Activated CD4-positive, CD25-positive, alpha-beta regulatory T cell (primary cell): ENCODE measurements around the gene RYR1.
"Not testable (repeated sequence)": the region's sequence is repeated elsewhere in the genome, so short reads cannot be mapped to it uniquely, and the experiment has no call there.

Experiments
- DNase-seq, 4 experiments: peaks; one replicate each; lab custom pipeline; 2025; lab: John Stamatoyannopoulos, UW

RYR1 gene

DNA sequence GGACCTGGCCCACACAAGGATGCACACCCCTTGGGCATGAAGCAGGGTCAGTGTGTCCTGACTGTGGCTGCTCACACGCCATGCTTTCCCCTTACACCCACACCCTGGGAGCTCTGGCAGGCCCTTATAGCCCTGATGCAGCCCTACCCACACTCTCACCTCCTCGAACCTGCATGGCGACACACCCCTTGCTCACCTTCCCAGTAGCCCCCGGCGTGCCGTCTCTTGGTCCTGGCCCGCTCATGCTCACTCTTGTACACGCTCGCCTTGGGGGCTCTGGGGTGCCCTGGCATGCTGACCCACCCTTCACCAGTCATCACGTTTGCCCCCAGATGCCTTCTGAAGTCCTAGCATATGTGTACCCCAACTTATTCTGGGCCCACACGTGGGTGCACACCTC lies 128.2 kb downstream of the RYR1 start:
- DNase-seq, result no peak

DNA sequence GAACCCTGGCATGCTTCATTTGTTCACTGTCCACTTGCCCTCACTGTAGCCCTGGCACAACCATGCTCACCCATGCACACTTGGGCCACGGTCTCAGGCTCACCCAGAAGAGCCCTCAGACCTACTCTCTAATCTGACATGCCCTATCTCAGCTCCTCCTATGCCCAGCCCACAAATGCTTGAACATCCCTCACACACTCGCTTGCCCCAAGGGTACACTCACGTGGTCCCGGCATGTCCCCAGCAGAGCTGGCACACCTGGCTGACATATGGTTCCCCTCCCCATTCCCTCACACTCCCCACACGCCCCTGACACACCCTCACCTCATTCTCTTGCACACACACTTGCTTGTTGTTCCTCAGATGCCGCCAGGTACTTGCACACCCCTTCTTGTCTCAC lies 128.6 kb downstream of the RYR1 start:
- DNase-seq, result no peak

DNA sequence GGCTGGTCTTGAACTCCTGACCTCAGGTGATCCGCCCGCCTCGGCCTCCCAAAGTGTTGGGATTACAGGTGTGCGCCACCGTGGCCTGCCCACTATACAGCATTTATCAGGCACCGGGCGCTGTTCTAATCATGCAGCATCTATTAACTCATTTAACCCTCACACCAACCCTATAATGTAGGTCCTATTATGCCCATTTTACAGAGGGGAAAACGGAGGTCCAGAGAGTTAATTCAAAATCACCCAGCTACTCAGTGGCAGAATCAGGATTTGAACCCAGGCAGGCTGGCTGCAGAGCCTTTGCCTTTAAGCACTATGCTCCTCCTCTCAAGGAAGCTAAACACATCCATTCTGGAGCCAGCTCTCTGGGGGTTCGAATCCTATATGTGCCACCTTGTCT lies 130.0 kb downstream of the RYR1 start:
- no peak for DNase-seq

DNA sequence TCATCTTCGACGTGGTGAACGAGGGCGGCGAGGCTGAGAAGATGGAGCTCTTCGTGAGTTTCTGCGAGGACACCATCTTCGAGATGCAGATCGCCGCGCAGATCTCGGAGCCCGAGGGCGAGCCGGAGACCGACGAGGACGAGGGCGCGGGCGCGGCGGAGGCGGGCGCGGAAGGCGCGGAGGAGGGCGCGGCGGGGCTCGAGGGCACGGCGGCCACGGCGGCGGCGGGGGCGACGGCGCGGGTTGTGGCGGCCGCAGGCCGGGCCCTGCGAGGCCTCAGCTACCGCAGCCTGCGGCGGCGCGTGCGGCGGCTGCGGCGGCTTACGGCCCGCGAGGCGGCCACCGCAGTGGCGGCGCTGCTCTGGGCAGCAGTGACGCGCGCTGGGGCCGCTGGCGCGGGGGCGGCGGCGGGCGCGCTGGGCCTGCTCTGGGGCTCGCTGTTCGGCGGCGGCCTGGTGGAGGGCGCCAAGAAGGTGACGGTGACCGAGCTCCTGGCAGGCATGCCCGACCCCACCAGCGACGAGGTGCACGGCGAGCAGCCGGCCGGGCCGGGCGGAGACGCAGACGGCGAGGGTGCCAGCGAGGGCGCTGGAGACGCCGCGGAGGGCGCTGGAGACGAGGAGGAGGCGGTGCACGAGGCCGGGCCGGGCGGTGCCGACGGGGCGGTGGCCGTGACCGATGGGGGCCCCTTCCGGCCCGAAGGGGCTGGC lies 131.6 kb downstream of the RYR1 start:
- DNase-seq, result no peak

DNA sequence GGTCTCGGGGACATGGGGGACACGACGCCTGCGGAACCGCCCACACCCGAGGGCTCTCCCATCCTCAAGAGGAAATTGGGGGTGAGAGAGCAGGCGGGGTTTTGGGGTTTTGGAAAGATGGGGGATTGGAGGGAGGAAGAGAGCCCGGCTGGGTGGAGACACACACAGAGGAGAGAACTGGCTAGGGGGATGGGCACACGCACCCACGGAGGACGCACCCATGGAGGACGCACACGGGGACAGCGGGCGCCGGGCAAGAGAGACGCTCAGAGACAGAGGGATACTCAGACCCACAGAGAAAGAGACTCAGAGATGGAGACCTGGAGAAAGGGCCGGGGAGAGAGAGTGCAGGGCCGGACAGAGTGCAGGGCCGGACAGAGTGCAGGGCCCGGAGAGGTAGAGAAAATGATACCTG lies 132.2 kb downstream of the RYR1 start:
- DNase-seq, result no peak

DNA sequence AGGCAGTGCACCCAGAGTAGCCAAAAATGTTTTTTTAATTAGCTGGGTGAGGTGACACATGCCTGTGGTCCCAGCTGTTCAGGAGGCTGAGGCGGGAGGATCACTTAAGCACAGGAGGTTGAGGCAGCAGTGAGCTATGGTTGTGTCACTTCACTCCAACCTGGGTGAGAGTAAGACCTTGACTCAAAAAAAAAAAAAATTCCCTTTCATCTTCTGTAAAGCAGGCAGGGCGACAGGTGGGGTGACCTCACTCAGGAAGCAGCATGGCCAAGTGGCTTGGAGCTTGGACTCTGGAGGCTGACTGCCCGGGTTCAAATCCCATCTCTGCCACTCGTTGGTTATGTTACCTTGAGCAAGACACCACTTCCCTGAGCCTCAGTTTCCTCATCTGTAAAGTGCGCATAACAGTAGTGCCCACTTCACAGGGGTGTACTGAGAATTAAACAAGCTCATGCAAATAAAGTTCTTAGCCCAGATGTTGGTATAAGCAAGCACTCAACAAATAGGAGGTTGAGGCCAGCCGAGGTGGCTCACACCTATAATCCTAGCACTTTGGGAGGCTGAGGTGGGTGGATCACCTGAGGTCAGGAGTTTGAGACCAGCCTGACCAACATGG lies 136.0 kb downstream of the RYR1 start:
- DNase-seq, result no peak

DNA sequence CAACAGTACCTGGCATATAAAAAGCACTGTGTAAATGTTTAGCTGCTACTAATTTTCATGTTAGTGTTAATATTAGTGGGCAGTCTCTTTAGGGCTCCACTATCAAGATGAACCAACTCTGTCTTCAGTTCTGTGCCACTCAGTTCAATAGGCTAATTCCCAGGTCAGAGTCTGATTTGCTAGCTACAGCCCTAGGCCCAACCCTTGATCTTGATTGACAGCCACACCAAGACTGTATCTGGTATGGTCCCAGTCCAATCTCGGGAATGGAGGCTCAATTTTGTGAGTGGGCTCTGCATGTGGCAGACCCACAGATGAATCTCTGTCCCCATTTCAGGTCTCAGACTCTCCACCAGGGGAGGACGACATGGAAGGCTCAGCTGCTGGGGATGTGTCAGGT lies 138.2 kb downstream of the RYR1 start:
- no peak for DNase-seq

DNA sequence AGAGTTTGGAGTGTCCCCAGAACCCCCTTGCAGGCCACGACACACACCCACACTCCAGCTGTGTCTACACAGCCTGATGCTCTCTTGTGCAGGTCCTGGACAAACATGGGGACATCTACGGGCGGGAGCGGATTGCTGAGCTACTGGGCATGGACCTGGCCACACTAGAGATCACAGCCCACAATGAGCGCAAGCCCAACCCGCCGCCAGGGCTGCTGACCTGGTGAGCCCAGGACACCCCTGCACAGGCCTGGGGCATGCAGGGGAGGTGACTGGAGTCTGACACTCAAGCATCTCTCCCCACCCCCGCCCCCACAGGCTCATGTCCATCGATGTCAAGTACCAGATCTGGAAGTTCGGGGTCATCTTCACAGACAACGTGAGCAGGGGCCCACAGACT lies 144.3 kb downstream of the RYR1 start:
- DNase-seq, result no peak

DNA sequence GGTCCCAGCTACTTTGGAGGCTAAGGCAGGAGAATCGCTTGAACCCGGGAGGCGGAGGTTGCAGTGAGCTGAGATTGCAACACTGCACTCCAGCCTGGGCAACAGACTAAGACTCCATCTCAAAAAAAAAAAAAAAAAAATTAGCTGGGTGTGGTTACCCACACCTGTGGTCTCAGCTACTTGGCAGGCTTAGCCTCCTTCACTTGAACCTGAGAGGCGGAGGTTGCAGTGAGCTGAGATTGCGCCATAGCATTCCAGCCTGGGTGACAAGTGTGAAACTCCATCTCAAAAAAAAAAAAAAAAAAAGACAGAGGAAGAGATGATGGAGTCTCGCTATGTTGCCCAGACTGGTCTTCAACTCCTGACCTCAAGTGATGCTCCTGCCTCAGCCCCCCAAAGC lies 145.8 kb downstream of the RYR1 start:
- DNase-seq, result not testable (repeated sequence)

DNA sequence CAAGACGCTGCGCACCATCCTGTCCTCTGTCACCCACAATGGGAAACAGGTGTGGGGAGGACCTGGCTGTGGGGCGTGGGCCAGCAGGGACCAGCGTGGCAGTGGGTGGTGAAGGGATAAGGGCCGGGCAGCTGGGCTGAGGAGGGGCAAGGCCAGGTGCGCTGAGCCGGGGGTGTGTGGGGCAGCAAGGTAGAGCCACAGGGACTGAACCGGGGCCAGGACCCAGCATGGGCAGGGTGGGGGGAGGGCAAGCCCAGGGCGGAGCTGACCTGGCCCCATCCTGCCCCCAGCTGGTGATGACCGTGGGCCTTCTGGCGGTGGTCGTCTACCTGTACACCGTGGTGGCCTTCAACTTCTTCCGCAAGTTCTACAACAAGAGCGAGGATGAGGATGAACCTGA lies 146.6 kb downstream of the RYR1 start:
- DNase-seq, result no peak

DNA sequence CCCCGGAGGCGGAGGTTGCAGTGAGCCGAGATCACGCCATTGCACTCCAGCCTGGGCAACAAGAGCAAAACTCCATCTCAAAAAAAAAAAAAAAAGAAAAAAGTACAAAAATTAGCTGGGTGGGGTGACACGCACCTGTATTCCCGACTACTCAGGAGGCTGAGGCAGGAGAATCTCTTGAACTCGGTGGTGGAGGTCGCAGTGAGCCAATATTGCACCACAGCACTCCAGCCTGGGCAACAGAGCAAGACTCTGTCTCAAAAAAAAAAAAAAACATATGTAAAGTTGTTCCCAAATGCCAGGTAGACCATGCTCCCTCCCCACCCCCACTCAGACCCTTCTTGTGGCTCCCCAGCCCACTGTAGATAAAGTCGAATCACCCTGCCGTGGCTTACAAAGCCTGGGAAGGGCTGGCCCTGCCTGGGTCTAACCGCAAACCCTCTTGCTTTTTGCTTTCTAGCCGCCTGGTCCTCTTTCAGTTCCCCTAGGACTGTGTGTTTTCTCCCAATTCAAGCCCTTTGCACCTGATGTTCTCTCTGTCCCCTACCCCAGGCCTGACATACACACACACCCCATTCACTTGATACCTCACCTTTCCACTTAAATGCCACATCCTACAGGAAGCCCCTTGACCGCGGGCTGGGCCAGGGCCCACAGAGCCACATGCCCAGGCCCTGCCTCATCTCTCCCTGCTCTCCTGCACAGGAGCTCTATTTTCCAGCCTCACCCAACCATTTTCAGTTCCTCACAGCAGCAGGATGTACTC lies 149.9 kb downstream of the RYR1 start:
- DNase-seq, result no peak

DNA sequence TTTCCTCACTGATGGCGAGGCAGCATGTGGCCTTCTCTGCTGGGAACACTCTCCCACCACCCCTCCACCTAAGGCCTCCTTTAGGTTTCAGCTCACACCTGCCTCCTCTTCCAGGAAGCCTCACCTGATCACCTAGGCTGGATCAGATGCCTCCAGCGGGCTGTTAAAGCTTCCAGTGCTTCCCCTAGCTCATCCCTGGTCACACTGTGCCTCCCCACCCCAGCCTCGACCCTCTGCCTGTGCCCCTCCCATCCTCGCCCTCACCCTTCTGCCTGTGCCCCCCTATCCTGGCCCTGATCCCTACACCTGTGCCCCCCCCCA lies 150.5 kb downstream of the RYR1 start:
- no peak for DNase-seq

DNA sequence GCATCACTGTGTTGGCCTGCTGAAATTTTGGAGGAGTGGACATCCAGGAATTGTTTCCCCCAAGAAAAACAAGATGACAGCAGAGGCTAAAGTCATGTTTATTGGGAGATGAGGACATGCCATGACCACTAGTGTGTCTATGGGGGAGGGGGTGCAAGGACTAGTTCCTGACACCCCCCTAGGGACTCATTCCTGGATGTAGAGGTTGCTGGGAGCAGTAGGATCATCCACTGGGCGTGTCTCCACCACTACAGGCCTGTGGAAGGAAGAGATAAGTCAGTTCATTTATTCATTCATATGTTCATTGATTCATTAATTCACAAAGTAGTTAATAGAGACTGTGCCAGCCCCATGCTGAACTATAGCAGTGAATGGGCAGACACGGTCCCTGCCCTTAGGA lies 154.1 kb downstream of the RYR1 start:
- no peak for DNase-seq

DNA sequence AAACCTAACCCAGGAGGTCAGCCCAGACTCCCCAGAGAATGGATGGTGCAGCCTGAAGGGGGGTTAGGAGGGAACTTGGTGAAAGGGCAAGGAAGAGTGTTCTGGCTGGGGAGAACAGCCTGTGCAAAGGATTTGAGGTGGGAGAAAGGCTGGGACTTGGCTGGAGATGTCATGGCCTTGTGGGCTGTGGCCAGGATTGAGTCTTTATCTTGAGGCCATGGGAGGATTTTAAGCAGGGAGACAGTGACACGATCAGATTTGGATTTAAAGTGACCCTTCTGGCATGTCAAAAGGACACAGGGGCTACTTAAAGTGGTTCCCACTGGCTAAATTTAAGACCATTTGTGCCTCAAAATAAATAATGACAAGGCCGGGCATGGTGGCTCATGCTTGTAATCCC lies 154.6 kb downstream of the RYR1 start:
- no peak for DNase-seq

DNA sequence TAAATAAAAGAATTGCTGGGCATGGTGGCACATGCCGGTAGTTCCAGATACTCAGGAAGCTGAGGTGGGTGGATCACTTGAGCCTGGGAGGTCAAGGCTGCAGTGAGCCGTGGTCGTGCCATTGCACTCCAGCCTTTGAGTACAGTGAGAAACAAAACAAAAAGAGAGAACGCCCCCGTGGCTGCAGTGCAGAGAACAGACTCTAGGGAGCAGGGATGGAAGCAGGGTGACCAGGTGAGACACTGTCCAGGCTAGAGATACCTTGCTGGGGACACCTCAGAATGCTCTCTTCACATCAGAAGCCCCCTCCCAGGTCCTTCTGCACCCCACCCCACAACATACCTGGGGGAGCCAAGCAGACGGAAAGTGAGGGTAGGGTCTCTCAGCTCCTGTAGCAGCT lies 159.4 kb downstream of the RYR1 start:
- DNase-seq, result no peak

DNA sequence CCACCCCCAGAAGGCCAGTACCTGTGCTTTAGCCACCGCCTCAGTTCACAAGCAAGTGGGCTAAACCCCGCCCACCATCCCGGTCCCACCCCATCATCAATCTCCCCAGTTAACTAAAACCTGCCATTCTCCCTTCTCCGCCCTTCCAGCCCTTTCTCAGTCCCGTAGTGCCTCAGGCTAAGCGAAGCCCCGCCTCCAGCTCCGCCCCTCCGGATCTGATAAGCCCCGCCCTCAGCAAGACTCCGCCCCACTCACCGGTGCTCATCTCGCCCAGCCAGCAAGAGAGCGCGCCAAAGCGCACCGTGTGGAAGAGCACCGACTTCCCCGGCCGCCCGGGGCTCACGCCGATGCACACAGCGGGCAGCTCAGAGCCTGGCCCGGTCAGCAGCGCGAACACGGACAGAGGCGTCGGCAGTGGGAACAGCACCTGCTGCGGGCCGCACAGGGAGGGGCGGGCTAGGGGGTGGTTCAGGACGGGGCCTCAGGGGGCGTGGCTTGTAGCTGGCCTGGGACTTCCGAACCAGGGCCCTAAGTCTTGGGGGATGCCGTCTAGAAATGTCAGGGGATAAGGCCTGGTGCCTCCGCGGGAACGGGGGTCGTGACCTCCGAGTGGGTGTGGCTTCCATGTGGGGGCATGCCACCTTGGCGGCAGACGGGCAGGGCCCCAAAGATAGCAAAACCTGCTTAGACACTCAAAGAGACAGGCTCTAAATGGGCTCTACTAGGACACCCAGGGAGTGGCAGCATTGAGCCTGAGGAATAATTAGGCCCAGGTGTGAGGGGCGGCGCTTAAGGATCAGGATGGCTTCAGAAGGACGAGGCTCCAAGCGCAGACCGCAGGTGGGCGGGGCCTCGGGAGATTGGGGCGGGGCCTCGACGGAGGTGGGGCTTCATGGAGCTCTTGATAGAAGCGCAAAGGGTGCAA lies 162.8 kb downstream of the RYR1 start:
- DNase-seq, result no peak

DNA sequence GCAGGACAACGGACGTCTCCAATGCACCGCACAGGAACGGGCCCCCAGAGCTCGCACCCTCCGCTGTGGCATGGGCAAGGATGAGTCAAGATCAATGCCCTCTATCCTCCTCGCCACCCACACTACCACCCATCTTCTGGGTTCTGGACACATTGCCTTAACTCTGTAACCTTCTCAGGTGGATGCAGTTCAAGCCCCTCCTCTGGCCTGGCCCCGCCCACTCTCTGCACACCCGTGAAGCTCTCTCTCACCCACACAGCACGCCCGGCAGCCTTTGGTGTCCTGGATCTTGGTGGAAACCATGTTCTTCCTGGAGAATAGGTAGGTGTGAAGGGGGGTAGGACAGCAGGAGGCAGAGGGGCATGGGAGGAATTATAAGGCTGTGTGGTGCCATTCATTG lies 163.6 kb downstream of the RYR1 start:
- no peak for DNase-seq

DNA sequence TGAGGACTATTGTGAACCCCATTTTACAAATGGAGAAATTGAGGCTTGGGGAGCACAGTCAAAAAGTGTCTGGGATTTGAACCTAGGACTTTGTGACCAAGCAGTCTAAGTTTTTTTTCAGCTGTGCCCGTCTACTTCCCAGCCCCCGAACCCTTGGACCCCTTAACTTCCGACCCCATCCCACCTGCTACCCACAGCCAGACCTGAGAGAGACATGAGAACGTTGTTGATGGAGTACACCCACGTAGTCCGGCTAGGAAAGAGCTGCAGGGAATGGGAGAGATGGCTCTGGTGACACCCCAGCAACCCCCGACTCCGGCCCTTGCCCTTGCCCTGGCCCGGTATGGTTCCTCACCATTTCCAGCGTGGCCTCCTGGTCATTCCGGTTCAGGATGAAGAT lies 166.2 kb downstream of the RYR1 start:
- no peak for DNase-seq

DNA sequence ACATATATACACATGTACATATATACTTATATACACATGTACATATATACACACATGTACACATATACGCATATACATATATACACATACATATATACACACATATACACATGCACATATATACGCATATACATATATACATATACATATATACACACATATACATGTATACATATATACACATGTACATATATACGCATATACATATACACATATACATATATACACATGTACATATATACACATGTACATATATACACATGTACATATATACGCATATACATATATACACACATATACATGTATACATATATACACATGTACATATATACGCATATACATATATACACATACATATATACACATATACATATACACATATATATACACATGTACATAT lies 169.4 kb downstream of the RYR1 start:
- DNase-seq, result not testable (repeated sequence)

DNA sequence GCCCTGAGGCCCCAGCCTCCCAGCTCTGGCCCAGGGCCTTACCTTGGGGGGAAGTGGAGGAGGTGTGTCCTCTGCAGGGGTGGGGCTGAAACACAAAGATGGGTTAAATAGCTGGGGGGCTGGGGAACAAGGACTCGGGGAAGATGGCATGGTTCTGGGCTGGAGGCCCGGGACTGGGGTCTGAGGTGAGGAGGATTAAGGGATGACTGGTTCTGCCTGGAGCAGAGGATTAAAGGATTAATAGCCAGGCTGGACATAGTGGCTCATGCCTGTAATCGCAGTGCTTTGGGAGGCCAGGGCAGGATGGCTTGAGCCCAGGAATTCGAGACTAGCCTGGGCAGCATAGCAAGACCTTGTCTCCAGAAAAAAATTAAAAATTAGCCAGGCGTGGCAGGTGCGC lies 172.6 kb downstream of the RYR1 start:
- no peak for DNase-seq

DNA sequence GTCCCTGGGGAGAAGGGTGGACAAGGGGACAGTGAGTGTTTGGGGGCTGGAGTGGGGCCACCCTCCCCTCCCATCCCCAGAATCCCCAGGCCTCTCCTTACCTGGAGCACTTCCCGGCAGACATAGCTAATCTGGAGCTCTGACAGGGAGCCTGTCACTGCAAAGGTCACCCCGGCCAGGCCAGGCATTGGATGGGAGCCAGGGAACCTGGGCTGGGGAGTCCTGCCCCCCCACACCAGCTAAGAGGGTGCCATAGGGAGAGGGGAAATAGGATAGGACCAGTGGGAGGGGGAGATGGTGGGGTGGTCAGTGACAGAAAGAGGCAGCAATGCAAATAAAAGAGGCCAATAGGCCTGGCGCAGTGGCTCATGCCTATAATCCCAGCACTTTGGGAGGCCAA lies 180.8 kb downstream of the RYR1 start:
- no peak for DNase-seq

DNA sequence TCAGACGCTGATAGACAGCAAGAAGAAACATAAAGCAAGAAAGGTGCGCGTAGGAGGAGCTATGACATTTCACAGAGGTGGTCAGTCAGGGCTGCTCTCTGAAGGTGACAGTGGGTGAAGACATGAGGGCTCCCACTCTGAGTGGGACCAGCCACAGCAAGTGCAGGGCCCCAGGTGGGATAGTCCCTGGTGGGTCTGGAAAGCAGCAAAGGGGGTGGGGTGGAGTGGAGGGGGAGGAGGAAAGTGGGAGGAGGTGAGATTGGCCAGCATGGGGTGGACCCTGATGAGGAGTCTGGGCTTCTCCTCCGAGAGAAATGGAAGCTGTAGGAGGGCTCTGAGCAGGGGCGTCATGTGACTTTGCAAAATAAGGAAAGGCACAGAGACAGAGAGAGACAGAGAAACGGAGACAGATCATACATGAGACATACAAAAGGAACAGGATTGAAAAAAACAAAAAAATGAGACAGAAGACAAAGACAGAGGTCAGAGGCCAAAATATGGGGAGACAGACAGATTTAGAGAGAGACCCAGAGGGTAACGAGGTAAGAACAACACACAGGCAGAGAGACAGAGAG lies 181.6 kb downstream of the RYR1 start:
- DNase-seq, result no peak
